Caco-2 (cell line): Measurements from ENCODE around the gene GALNT18. TPM values are rescaled to one million over a fixed set of nuclear protein-coding genes. Genes with fewer than 3 reads are reported as not detected.

Experiments
- BruUV-seq: library from RNA; stranded (reverse); fragments of 400-500 nt; replicated peaks from 2 replicates; lab custom pipeline; 2021; lab: Mats Ljungman, UMichigan
- CTCF ChIA-PET: fragments of 300-600 bp; sonication (Branson Sonifier 250); formaldehyde crosslinking; loops from one replicate; lab custom pipeline; 2022; ENCODE audit warnings: antibody characterized with exemption; lab: Charles Lee
- POLR2A ChIA-PET: fragments of 300-600 bp; sonication (Branson Sonifier 250); formaldehyde crosslinking; loops from one replicate; lab custom pipeline; 2022; ENCODE audit warnings: antibody characterized with exemption; lab: Charles Lee
- DNase-seq, 2 experiments: peaks; one replicate each; pipeline versions ENCODE4 v3.0.0 to v3.0.0-alpha.2; 2020 to 2022
- H3K27me3 ChIP-seq: replicated peaks from 2 replicates; pipeline ENCODE4 v1.6.0; 2011; ENCODE audit warnings: low read length; ENCODE audit not compliant: control insufficient read depth, insufficient read depth
- H3K36me3 ChIP-seq: 2 replicates; pipeline ENCODE4 v1.5.1; 2011; ENCODE audit warnings: low read length; ENCODE audit not compliant: control insufficient read depth, insufficient read depth
- H3K4me1 ChIP-seq: fragments of 250-450 bp; sonication (Bioruptor Pico); 2 replicates; pipeline ENCODE4 v1.5.1; 2020; ENCODE audit warnings: mild to moderate bottlenecking
- H3K4me3 ChIP-seq: 2 replicates; pipeline ENCODE4 v1.5.1; 2011; ENCODE audit warnings: low read depth, mild to moderate bottlenecking, control low read depth, low read length
- H3K9me3 ChIP-seq: fragments of 250-450 bp; sonication (Bioruptor Pico); 2 replicates; pipeline ENCODE4 v1.5.1; 2020; ENCODE audit warnings: mild to moderate bottlenecking, moderate library complexity
- H3K27ac Mint-ChIP-seq: one replicate; pipeline ENCODE4 v1.8.0; 2022; ENCODE audit warnings: mixed read lengths; ENCODE audit not compliant: unreplicated experiment
- H3K27me3 Mint-ChIP-seq: one replicate; pipeline ENCODE4 v1.8.0; 2022; ENCODE audit warnings: mixed read lengths; ENCODE audit not compliant: insufficient read depth, unreplicated experiment
- H3K36me3 Mint-ChIP-seq: one replicate; pipeline ENCODE4 v1.8.0; 2022; ENCODE audit warnings: mild to moderate bottlenecking, mixed read lengths; ENCODE audit not compliant: insufficient read depth, unreplicated experiment
- H3K4me1 Mint-ChIP-seq: one replicate; pipeline ENCODE4 v1.8.0; 2022; ENCODE audit warnings: low read depth, mixed read lengths; ENCODE audit not compliant: unreplicated experiment
- H3K4me3 Mint-ChIP-seq: one replicate; pipeline ENCODE4 v1.8.0; 2022; ENCODE audit warnings: mild to moderate bottlenecking, moderate library complexity, mixed read lengths; ENCODE audit not compliant: unreplicated experiment
- H3K9me3 Mint-ChIP-seq: one replicate; pipeline ENCODE4 v1.8.0; 2022; ENCODE audit warnings: mixed read lengths; ENCODE audit not compliant: unreplicated experiment
- CTCF ChIP-seq, 2 experiments: fragments of 200-600 bp in 1 of 2; IDR thresholded peaks; 1 replicate in 1 of 2; 2 replicates in 1 of 2; pipeline versions ENCODE4 v1.5.1 to v1.8.0; 2011 to 2022; ENCODE audit warnings: antibody characterized with exemption in 1 of 2, control low read depth in 1 of 2, inconsistent platforms in 1 of 2, low read depth in 1 of 2, low read length in 1 of 2, mild to moderate bottlenecking in 1 of 2, moderate library complexity in 1 of 2; ENCODE audit not compliant: insufficient read depth in 1 of 2, severe bottlenecking in 1 of 2, unreplicated experiment in 1 of 2
- intact Hi-C: fragments of 100-400 bp; cut with micrococcal nuclease; formaldehyde crosslinking; loops from one replicate; pipeline ENCODE4 v1.10.0; 2022; ENCODE audit not compliant: unreplicated experiment
- total RNA-seq: library from RNA; stranded (reverse); gene quantifications from 2 replicates; pipeline ENCODE4 v1.2.3, GENCODE V29; 2022

GALNT18 gene
- total RNA-seq, 1 experiment from 2014 or later = 0.43 TPM

GRCh38 chr11:11427542-11427941, 194.3 kb downstream of the GALNT18 start:
- H3K36me3 ChIP-seq = no peaks in the 10 kb centered on the region
- no TSS peak for BruUV-seq
- ChIA-PET CTCF (no interaction called here), POLR2A (no interaction called here)
- H3K4me3 Mint-ChIP-seq = no peak overlapping the region
- H3K27ac Mint-ChIP-seq = no peak overlapping the region
- DNase-seq = no peak
- no peak for TF ChIP-seq CTCF (IDR thresholded peaks at IDR 0.05; ENCODE audit: insufficient read depth in 1 of 2, low read depth in 1 of 2, low read length in 1 of 2, severe bottlenecking in 1 of 2, unreplicated experiment in 1 of 2)
- H3K27me3 ChIP-seq = no peaks in the 10 kb centered on the region; the same call in 1 of the 2 replicates
- H3K4me1 ChIP-seq = no peaks in the 10 kb centered on the region
- H3K36me3 Mint-ChIP-seq = no peaks in the 10 kb centered on the region
- intact Hi-C loops = no loop called here
- no peak overlapping the region for H3K4me3 ChIP-seq
- no peaks in the 10 kb centered on the region for H3K4me1 Mint-ChIP-seq
- peaks cover 19% of the 10 kb centered on the region for H3K27me3 Mint-ChIP-seq
- H3K9me3 ChIP-seq = no peaks in the 10 kb centered on the region
- H3K9me3 Mint-ChIP-seq = no peaks in the 10 kb centered on the region

GRCh38 chr11:11427140-11427539, 194.7 kb downstream of the GALNT18 start:
- intact Hi-C loops = no loop called here
- no peaks in the 10 kb centered on the region for H3K36me3 Mint-ChIP-seq
- H3K4me1 ChIP-seq = no peaks in the 10 kb centered on the region
- peaks cover 19% of the 10 kb centered on the region for H3K27me3 Mint-ChIP-seq
- BruUV-seq = no TSS peak
- TF ChIP-seq CTCF (IDR thresholded peaks at IDR 0.05; ENCODE audit: insufficient read depth in 1 of 2, low read depth in 1 of 2, low read length in 1 of 2, severe bottlenecking in 1 of 2, unreplicated experiment in 1 of 2) = no peak
- H3K4me3 Mint-ChIP-seq = no peak overlapping the region
- no peaks in the 10 kb centered on the region for H3K36me3 ChIP-seq
- ChIA-PET CTCF (no interaction called here), POLR2A (no interaction called here)
- no peaks in the 10 kb centered on the region for H3K9me3 ChIP-seq
- H3K27ac Mint-ChIP-seq = no peak overlapping the region
- H3K27me3 ChIP-seq = no peaks in the 10 kb centered on the region; the same call in 1 of the 2 replicates
- no peaks in the 10 kb centered on the region for H3K9me3 Mint-ChIP-seq
- no peak for DNase-seq
- no peak overlapping the region for H3K4me3 ChIP-seq
- no peaks in the 10 kb centered on the region for H3K4me1 Mint-ChIP-seq

GRCh38 chr11:11426226-11426952, 195.4 kb downstream of the GALNT18 start:
- no peak overlapping the region for H3K4me3 Mint-ChIP-seq
- peaks cover 14% of the 10 kb centered on the region for H3K27me3 Mint-ChIP-seq
- BruUV-seq = no TSS peak
- no peak overlapping the region for H3K27ac Mint-ChIP-seq
- ChIA-PET POLR2A (no interaction called here), CTCF (interaction anchor here (0.5 kb wide), 1 partner anchor 160 kb away, joined by 3 read pairs; no protein-coding TSS in a partner anchor)
- no peaks in the 10 kb centered on the region for H3K36me3 Mint-ChIP-seq
- TF ChIP-seq CTCF (IDR thresholded peaks at IDR 0.05; ENCODE audit: insufficient read depth in 1 of 2, low read depth in 1 of 2, low read length in 1 of 2, severe bottlenecking in 1 of 2, unreplicated experiment in 1 of 2) = no peak
- DNase-seq = no peak
- Histone ChIP-seq H3K4me3 (no peak overlapping the region), H3K4me1 (no peaks in the 10 kb centered on the region), H3K36me3 (no peaks in the 10 kb centered on the region), H3K27me3 (no peaks in the 10 kb centered on the region; the same call in 1 of the 2 replicates), H3K9me3 (no peaks in the 10 kb centered on the region)
- H3K4me1 Mint-ChIP-seq = no peaks in the 10 kb centered on the region
- intact Hi-C loops = no loop called here
- no peaks in the 10 kb centered on the region for H3K9me3 Mint-ChIP-seq
